OCI-LY3 (cell line): ENCODE results near the gene C16orf90.
"Not testable (repeated sequence)": the region's sequence is repeated elsewhere in the genome, so short reads cannot be mapped to it uniquely, and the experiment has no call there.

ENCODE experiments used
- EZH2phosphoT487 ChIP-seq: fragments of 200-600 bp; shearing (Covaris generic); IDR thresholded peaks from 2 replicates; pipeline ENCODE4 v1.6.1; 2018; ENCODE audit warnings: antibody characterized with exemption, mixed run types, low read depth
- TF ChIP-seq, protein P1 (sequence below): fragments of 200-600, 300-600 bp; sonication (generic); IDR thresholded peaks from 2 replicates; pipeline ENCODE4 v1.5.1; 2014; ENCODE audit warnings: antibody characterized with exemption, low read length, low read depth

DNA sequence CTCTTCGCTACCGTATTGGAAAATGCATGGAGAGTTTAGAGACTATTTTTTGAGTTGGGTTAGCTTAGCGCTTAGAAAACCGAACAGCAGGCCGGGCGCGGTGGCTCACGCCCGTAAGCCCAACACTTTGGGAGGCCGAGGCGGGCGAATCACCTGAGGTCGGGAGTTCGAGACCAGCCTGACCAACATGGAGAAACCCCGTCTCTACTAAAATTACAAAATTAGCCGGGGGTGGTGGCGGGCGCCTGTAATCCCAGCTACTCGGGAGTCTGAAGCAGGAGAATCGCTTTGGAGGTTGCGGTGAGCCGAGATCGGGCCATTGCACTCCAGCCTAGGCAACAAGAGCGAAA, 6.1 kb upstream of the C16orf90 start:
- TF ChIP-seq, protein P1, sequence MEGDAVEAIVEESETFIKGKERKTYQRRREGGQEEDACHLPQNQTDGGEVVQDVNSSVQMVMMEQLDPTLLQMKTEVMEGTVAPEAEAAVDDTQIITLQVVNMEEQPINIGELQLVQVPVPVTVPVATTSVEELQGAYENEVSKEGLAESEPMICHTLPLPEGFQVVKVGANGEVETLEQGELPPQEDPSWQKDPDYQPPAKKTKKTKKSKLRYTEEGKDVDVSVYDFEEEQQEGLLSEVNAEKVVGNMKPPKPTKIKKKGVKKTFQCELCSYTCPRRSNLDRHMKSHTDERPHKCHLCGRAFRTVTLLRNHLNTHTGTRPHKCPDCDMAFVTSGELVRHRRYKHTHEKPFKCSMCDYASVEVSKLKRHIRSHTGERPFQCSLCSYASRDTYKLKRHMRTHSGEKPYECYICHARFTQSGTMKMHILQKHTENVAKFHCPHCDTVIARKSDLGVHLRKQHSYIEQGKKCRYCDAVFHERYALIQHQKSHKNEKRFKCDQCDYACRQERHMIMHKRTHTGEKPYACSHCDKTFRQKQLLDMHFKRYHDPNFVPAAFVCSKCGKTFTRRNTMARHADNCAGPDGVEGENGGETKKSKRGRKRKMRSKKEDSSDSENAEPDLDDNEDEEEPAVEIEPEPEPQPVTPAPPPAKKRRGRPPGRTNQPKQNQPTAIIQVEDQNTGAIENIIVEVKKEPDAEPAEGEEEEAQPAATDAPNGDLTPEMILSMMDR = not testable (repeated sequence)
- TF ChIP-seq EZH2phosphoT487 = not testable (repeated sequence)
